ENCODE data around the gene ZMYM3. TPM values are rescaled to one million over a fixed set of nuclear protein-coding genes. Genes with fewer than 3 reads are reported as not detected.
"Not testable (repeated sequence)": the region's sequence is repeated elsewhere in the genome, so short reads cannot be mapped to it uniquely, and the experiment has no call there.

ZMYM3 gene
- total RNA-seq, 4 donors from 2014 or later = 10.3 to 17.3 (median 15.5) TPM

GRCh38 chrX:71282514-71283402 lies 28.8 kb upstream of the ZMYM3 start:
- no peak for TF ChIP-seq POLR2A (IDR thresholded peaks at IDR 0.05)
- no peak for TF ChIP-seq CTCF (IDR thresholded peaks at IDR 0.05)
- peak in 1 of 3 donors; percentile 24 for DNase-seq
- no peaks in the 10 kb centered on the region for H3K27me3 ChIP-seq
- no peaks in the 10 kb centered on the region for H3K36me3 ChIP-seq
- no peaks in the 10 kb centered on the region for H3K4me1 ChIP-seq
- peak overlapping the region; percentile 48 to 66 (median 64) for H3K4me3 ChIP-seq
- peak overlapping the region; percentile 74 to 93 (median 91) for H3K27ac ChIP-seq
- H3K9me3 ChIP-seq = no peaks in the 10 kb centered on the region

DNA sequence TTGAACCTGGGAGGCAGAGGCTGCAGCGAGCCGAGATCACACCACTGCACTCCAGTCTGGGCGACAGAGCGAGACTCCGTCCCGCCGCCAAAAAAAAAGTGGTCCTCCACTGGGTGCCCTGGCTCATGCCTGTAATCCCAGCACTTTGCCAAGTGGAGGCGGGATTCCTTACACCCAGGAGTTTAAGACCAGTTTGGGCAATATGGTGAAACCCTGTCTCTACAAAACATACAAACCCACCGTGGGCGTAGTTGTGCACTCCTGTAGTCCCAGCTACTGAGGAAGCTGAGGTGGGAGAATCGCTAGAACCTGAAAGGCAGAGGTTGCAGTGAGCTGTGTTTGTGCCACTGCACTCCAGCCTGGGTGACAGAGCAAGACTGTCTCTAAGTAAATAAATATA lies 27.4 kb upstream of the ZMYM3 start:
- H3K27ac ChIP-seq, H3K27me3 ChIP-seq, DNase-seq, H3K9me3 ChIP-seq, H3K4me3 ChIP-seq, H3K4me1 ChIP-seq, H3K36me3 ChIP-seq: not testable (repeated sequence)

GRCh38 chrX:71272313-71272712 lies 18.4 kb upstream of the ZMYM3 start:
- not testable (repeated sequence) for H3K9me3 ChIP-seq, H3K4me3 ChIP-seq, H3K36me3 ChIP-seq, DNase-seq, H3K27ac ChIP-seq, H3K27me3 ChIP-seq, H3K4me1 ChIP-seq

DNA sequence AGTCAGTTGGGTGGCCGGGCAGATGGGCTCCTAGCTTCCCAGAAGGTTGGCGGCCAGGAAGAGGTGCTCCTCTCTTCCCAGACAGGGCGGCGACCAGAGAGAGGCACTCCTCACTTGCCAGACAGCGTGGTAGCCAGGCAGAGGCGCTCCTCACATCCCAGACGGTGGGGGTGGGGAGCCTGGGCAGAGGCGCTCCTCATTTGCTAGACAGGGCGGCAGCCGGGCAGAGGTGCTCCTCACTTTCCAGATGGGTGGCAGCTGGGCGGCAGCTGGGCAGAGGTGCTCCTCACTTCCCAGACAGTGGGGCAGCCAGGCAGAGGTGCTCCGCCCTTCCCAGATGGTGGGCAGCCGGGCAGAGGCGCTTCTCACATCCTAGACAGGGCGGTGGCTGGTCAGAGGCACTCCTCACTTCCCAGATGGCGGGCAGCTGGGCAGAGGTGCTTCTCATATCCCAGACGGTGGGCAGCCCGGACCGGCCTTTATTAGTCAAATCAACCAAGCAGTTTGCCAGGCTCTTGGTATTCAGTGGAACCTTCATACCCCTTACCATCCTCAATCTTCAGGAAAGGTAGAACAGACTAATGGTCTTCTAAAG lies 16.0 kb upstream of the ZMYM3 start:
- no peak overlapping the region for H3K27ac ChIP-seq
- H3K4me3 ChIP-seq = no peak overlapping the region
- no peak for DNase-seq
- no peak for TF ChIP-seq CTCF (IDR thresholded peaks at IDR 0.05)
- no peak for TF ChIP-seq POLR2A (IDR thresholded peaks at IDR 0.05)
- no peaks in the 10 kb centered on the region for H3K9me3 ChIP-seq
- no peaks in the 10 kb centered on the region for H3K36me3 ChIP-seq
- H3K27me3 ChIP-seq = no peaks in the 10 kb centered on the region
- H3K4me1 ChIP-seq = no peaks in the 10 kb centered on the region

GRCh38 chrX:71268624-71269023 lies 14.7 kb upstream of the ZMYM3 start:
- H3K4me3 ChIP-seq, H3K4me1 ChIP-seq, DNase-seq, H3K27ac ChIP-seq, H3K27me3 ChIP-seq, H3K9me3 ChIP-seq, H3K36me3 ChIP-seq: not testable (repeated sequence)

DNA sequence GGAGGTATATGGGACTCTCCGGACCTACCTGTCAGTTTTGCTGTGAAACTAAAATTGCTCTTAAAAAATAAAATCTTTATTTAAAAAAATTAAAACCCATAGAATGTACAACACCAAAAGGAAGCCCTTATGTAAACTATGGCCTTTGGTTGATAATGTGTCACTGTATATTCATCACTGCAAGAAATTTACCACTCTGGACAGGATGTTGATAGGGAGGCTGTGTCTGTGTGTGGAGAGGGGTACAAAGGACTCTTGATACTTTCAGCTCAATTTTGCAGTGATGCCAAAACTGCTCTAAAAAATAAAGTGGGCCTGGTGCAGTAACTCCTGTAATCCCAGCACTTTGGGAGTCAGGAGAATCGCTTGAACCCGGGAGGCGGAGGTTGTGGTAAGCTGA lies 2.9 kb upstream of the ZMYM3 start:
- no peaks in the 10 kb centered on the region for H3K9me3 ChIP-seq
- H3K27me3 ChIP-seq = no peaks in the 10 kb centered on the region
- TF ChIP-seq CTCF (IDR thresholded peaks at IDR 0.05) (no peak), POLR2A (IDR thresholded peaks at IDR 0.05) (no peak)
- H3K4me1 ChIP-seq = peaks cover 0 to 14% (median 3%) of the 10 kb centered on the region in 4 donors
- no peaks in the 10 kb centered on the region for H3K36me3 ChIP-seq
- no peak overlapping the region for H3K27ac ChIP-seq
- DNase-seq = no peak
- H3K4me3 ChIP-seq = no peak overlapping the region

- H3K4me1 ChIP-seq = peaks cover 0 to 15% (median 3%) of the 10 kb centered on the region in 4 donors
- no peaks in the 10 kb centered on the region for H3K36me3 ChIP-seq
- no peaks in the 10 kb centered on the region for H3K9me3 ChIP-seq
- H3K4me3 ChIP-seq = no peak overlapping the region
- DNase-seq = no peak
- peak overlapping the region in 1 of 4 donors; percentile 81 for H3K27ac ChIP-seq
- TF ChIP-seq CTCF (IDR thresholded peaks at IDR 0.05) (no peak), POLR2A (IDR thresholded peaks at IDR 0.05) (no peak)
- H3K27me3 ChIP-seq = no peaks in the 10 kb centered on the region
Measured at GRCh38 chrX:71256051-71256450, 2.1 kb upstream of the ZMYM3 start.
